HG02759 (cell line): Measurements from ENCODE around the gene NKX2-8.
"Not testable (repeated sequence)": the region's sequence is repeated elsewhere in the genome, so short reads cannot be mapped to it uniquely, and the experiment has no call there.

Experiments
- ATAC-seq: cut with Tn5 transposase; IDR thresholded peaks from one replicate; pipeline ENCODE4 v1.9.1; 2021; ENCODE audit warnings: mild to moderate bottlenecking, moderate library complexity; ENCODE audit not compliant: unreplicated experiment

Gene NKX2-8

DNA sequence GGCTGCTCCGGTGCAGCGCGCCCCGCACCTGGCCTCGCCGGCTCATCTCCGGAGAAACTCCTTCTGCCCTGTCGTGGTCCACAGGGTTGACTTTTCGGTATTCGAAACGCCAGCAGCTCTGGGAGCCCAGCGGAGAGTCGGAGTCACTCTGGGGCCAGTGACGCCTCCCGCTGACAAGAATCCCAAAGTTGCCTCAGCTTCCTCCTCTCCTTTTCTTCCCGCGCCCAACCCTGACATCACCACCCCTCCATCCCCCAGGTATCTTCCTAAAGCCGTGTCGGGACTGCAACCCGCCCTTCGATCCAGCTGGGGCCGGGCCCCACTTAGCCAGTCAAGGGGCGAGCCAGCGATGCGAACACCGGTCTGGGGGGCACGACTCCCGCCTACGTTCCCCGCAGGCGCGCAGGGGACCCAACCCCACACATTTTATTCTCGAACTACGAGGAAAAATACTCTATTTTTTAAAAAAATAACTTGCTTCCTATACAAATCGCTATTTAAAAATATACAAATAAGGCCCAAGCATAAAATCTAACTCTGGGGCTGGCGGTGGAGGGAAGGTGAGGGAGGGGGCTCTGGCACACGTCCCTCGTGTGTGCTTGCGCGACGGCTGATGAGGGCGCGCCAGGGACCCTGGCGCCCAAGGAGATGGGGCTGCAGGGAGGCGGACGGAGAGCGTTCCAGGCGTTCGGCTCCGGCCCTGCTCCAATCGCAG lies 2.1 kb downstream of the NKX2-8 start:
- ATAC-seq, result no peak

DNA sequence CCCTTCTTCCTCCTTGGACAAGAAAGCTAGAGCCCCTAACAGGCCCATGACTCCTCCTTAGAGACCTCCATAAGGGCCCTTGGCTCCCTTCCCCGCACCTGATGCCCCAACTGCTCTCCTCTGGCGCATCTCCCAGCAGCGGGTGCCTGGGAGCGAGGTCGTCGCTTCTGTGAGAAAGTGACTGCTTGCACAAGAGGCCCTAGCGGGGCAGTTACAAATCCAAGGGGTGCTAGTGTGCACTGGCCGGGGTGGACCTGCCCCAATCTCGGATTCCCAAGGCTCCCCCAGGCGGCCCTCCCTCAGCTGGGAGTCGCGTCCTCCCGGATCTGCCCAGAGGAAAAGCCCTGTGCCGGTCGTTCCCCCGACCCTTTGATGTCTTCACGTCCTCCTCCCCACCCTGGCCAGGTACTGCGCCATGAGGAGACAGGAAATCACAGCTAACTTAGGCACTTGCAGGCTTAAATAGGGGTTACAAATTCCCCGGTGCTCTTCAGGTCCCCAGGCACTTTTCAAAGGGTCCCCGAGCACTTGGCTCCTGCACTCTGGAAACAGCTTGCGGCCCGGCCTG lies 2.8 kb downstream of the NKX2-8 start:
- no peak for ATAC-seq

DNA sequence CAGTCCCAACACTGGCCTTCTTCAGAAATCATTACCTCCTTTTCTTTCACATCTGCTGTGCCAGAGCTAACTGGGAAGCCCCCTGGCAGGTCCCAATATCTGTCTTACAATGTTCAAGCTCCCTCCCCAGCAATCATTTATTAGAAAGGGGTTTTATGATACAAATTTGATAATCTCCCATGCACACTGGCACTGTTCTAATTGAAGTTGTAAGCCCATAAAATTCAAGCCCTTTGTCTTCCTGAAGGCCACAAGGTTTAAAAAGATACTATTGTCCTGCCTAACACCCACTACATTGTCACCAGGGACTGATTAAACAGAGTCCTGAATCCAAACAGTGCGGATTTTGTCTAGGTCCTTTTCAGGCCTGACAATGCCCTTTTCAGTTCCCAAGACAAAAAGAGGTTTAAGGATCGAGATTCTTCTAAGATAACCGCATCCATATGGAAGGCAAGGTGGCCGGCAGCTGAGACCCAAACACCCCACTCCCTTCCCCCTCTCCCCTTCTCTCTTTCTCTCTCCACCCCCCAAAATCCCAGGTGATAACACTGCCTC lies 3.3 kb downstream of the NKX2-8 start:
- no peak for ATAC-seq

DNA sequence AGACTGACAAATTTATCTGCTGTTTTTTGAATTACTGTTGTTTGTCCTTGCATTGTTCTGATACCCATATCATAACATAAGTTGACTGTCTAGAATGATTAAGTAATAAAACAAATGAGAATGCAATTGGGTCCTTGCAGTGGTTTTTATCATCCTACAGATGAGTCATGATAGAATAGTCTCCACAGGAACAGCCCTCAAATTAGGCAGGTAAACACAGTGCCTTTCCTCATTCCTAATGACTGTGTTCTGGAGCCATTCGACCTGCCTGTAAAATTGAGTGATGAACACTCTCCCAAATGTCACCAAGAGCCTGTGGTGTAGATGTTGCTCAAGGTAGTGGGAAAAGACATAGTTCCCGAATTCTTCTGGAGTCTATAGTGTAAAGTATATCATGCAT lies 12.3 kb downstream of the NKX2-8 start:
- no peak for ATAC-seq

DNA sequence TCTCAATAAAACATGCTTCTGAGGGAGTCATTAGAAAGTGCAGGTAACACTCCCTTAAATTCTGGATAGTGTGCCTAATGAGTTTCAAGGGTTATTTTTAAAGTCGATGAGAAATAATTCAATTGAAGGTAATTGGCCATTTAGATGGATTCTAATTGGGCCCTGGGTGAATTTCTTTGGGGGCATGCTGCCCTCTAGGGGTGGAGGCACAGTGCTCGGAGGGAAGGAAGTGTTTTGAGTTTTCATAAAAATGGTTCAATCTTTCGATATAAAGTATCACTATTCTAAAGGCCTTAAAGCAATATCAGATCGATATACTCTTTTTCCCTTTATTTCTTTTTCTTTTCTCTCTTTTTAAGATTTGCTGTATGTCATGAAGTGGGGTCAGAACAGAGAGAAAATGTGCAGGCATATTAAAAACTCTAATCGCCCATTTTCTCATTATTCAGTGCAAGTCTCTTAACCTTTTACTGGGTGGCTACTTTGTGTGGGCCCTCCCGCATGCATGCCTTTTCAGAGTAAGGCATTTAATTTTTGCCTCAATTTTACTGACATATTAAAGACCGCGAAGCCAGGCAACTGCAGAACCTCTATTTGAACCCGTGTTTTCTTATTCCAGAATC lies 25.5 kb downstream of the NKX2-8 start:
- ATAC-seq, result no peak

DNA sequence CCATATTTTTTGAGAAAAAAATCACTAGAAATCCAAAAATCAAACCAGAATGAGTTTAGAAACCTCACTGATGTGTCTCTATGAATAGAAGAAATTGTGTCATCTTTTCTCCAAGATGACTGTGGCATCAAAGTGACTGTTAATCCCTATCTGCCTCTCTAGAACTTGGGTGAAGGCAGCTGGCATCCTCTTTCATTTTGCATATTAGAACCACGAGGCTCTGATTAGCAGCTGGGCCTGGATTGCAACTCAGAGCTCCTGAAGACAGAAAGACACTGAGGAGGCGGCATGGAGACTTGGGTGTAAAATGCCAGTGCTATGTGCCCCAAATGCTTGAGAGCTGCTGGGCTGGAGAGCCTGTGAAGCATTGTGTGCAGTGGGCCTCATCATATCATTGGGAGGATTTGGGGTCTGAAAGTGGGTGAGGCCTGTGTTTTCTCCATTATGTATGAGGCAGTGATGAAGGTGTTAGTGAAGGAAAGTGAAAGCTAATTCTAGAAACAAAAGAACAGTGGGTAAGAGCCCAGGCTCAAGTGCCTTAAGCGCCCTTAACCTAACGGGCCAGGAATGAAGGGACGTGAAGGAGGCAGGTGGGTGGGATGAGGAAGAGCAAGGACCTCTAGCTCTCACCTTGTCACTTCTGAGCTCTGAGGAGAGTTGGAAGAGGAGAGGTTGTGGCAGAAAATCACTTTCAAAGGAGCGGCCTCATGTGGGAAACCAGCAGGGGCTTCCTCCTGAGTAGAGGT lies 26.2 kb downstream of the NKX2-8 start:
- no peak for ATAC-seq

DNA sequence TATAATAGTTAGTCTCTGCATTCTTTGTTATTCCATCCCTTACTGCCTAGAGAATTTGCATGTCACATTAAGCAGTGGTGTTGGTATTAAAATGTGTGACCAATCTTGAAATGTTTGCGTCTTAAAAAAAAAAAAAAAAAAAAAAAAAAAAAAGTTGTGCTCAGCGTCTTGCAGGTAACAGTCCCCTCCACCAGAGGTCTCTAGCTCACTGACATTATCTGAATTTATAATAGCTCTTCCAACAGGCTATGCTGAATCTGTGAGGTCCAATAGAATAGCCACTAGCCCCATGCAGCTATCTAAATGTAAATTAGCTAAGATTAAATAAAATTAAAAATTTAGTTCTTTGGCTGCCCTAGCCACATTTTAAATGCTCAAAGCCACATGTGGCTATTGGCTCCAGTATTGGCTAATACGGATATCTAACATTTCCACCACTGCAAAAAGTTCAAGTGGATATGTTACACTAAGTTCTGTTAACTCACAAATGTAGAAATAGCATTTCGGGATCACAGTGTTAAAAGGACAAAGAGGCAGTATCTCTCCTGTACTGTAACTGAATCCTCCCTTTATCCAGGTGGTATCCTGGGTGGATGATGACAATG lies 28.7 kb downstream of the NKX2-8 start:
- ATAC-seq, result no peak

DNA sequence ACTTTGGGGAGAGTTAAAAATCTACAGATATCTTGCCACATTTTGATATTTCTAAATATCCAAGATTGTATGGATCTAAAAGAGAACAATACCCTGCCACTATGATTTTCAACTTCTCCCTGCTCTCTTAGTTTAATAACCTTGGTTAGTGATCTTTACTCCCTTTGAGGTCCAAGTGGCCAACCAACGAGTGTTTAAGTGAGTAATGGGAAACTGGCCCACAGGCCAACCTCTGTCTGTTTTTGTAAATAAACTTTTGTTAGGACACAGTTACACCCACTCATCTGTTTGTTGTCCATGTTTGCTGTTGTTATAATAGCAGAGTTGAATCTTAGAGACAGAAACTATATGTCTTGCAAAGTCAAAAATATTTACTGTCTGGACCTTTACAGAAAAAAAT lies 31.5 kb downstream of the NKX2-8 start:
- ATAC-seq, result no peak

DNA sequence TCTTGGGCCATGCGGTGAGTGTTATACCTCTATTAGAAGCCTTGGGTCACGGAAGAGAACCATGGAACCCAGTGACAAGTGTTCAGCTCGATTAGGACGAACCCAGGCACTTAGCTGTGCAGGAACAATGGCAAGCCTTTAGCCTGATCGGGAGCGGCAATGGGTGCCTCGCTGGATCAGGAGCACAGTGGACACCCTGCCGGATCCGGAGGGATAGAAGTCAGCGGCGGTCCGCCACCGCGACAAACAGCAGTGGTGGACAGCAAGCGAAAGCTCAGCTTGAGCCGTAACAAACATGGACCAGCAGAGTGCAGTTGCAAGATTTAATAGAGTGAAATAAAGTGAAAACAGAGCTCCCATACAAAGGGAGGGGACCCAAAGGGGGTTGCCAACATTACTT lies 38.1 kb downstream of the NKX2-8 start:
- ATAC-seq, result not testable (repeated sequence)

DNA sequence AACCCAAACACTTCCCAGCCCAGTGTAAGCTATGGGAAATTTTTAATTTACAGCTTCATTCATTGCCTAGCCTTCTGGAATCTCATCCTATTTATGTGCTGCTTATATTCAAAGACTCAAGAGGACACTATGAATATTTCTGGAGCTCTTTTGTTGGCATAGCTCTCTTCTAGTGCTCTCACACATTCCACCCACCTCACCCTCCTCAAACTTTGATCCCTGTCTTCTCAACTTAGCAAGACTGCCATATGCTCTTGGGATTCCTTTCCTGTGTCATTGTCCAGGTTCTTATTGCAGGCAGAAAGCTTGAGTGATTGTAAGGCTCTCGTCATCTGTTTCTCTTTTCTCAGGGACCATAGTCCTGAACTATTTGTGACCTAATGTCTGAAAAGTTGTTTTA lies 44.4 kb downstream of the NKX2-8 start:
- ATAC-seq, result no peak
